IMR-90 (cell line): Measurements from ENCODE around the gene GP5. TPM values are rescaled to one million over a fixed set of nuclear protein-coding genes. Genes with fewer than 3 reads are reported as not detected.

ENCODE experiments used
- ATAC-seq: fragments of 200-7000 bp; cut with Tn5 transposase; 2 replicates; pipeline ENCODE4 v1.9.1; 2020; ENCODE audit warnings: low read depth, mild to moderate bottlenecking, moderate library complexity
- BruUV-seq: library from RNA; stranded (reverse); fragments of 400-500 nt; replicated peaks from 2 replicates; lab custom pipeline; 2021; lab: Mats Ljungman, UMichigan
- CTCF ChIA-PET: fragments of 300-600 bp; formaldehyde crosslinking; extraction: SDS; loops from one replicate; lab custom pipeline; 2021; ENCODE audit warnings: antibody characterized with exemption; lab: Yijun Ruan, JAX
- POLR2A ChIA-PET: fragments of 300-600 bp; sonication (Branson Sonifier 250); formaldehyde crosslinking; loops from one replicate; lab custom pipeline; 2022; ENCODE audit warnings: antibody characterized with exemption; ENCODE audit not compliant: unreplicated experiment; lab: Charles Lee
- DNase-seq: peaks from one replicate; pipeline ENCODE4 v3.0.0; 2013
- H2AFZ ChIP-seq: replicated peaks from 2 replicates; pipeline ENCODE3; 2013; ENCODE audit warnings: low read length, mild to moderate bottlenecking; ENCODE audit not compliant: poor library complexity
- H2AK5ac ChIP-seq: 2 replicates; pipeline ENCODE4 v1.6.1; 2013; ENCODE audit warnings: low read depth, low read length, inconsistent platforms
- H2AK9ac ChIP-seq: replicated peaks from 2 replicates; pipeline ENCODE3; 2013; ENCODE audit warnings: mild to moderate bottlenecking, low read depth, low read length, moderate library complexity; ENCODE audit not compliant: poor library complexity
- H2BK120ac ChIP-seq: 2 replicates; pipeline ENCODE4 v1.6.1; 2013; ENCODE audit warnings: low read depth, low read length, inconsistent platforms
- H2BK15ac ChIP-seq: 3 replicates; pipeline ENCODE4 v1.6.1; 2013; ENCODE audit warnings: low read depth, low read length, inconsistent platforms
- H2BK20ac ChIP-seq: 2 replicates; pipeline ENCODE4 v1.6.1; 2013; ENCODE audit warnings: low read depth, mild to moderate bottlenecking, inconsistent platforms, low read length, moderate library complexity
- H2BK5ac ChIP-seq: 2 replicates; pipeline ENCODE4 v1.6.1; 2013; ENCODE audit warnings: mild to moderate bottlenecking, low read depth, low read length, inconsistent platforms; ENCODE audit not compliant: poor library complexity, severe bottlenecking
- H3K14ac ChIP-seq: replicated peaks from 2 replicates; pipeline ENCODE4 v1.6.1; 2013; ENCODE audit warnings: low read depth, low read length, inconsistent platforms
- H3K18ac ChIP-seq: 2 replicates; pipeline ENCODE4 v1.6.1; 2013; ENCODE audit warnings: low read depth, low read length, control low read depth
- H3K23ac ChIP-seq: 2 replicates; pipeline ENCODE4 v1.6.1; 2013; ENCODE audit warnings: low read depth, low read length, inconsistent platforms
- H3K27ac ChIP-seq: 2 replicates; pipeline ENCODE4 v1.5.1; 2013; ENCODE audit warnings: mild to moderate bottlenecking, control low read depth, low read length; ENCODE audit not compliant: insufficient read depth
- H3K27me3 ChIP-seq: 2 replicates; pipeline ENCODE4 v1.6.1; 2013; ENCODE audit warnings: low read length; ENCODE audit not compliant: control insufficient read depth, insufficient read depth
- H3K36me3 ChIP-seq: 2 replicates; pipeline ENCODE4 v1.6.1; 2013; ENCODE audit warnings: low read length, mixed read lengths; ENCODE audit not compliant: control insufficient read depth, insufficient read depth
- H3K4ac ChIP-seq: 2 replicates; pipeline ENCODE4 v1.6.1; 2013; ENCODE audit warnings: low read depth, low read length, inconsistent platforms
- H3K4me1 ChIP-seq: 2 replicates; pipeline ENCODE4 v1.6.1; 2013; ENCODE audit warnings: low read length, mixed read lengths; ENCODE audit not compliant: control insufficient read depth, insufficient read depth
- H3K4me2 ChIP-seq: 2 replicates; pipeline ENCODE4 v1.6.1; 2013; ENCODE audit warnings: low read depth, mild to moderate bottlenecking, control low read depth, low read length, moderate library complexity
- H3K4me3 ChIP-seq: 2 replicates; pipeline ENCODE4 v1.5.1; 2013; ENCODE audit warnings: low read depth, mild to moderate bottlenecking, control low read depth, low read length, moderate library complexity; ENCODE audit not compliant: insufficient read depth
- H3K56ac ChIP-seq: 2 replicates; pipeline ENCODE4 v1.6.1; 2013; ENCODE audit warnings: low read length, inconsistent platforms; ENCODE audit not compliant: insufficient read depth; ENCODE audit errors: extremely low read depth
- H3K79me1 ChIP-seq, 2 experiments: 2 replicates each; pipeline ENCODE4 v1.6.1; 2013; ENCODE audit warnings: low read length in 2 of 2, inconsistent platforms in 1 of 2, low read depth in 1 of 2
- H3K9ac ChIP-seq: 2 replicates; pipeline ENCODE4 v1.6.1; 2013; ENCODE audit warnings: low read depth, low read length, control low read depth
- H3K9me1 ChIP-seq: 2 replicates; pipeline ENCODE4 v1.6.1; 2013; ENCODE audit warnings: low read length, inconsistent platforms; ENCODE audit not compliant: insufficient read depth
- H3K9me3 ChIP-seq: 2 replicates; pipeline ENCODE4 v1.6.1; 2013; ENCODE audit warnings: low read length; ENCODE audit not compliant: control insufficient read depth, insufficient read depth
- H4K20me1 ChIP-seq: 2 replicates; pipeline ENCODE4 v1.6.1; 2013; ENCODE audit warnings: low read length, inconsistent platforms; ENCODE audit not compliant: insufficient read depth
- H4K5ac ChIP-seq: 2 replicates; pipeline ENCODE4 v1.6.1; 2013; ENCODE audit warnings: mild to moderate bottlenecking, low read depth, low read length, control low read depth
- H4K8ac ChIP-seq, 2 experiments: 2 replicates each; pipeline ENCODE4 v1.6.1; 2013; ENCODE audit warnings: low read depth in 2 of 2, low read length in 2 of 2, control low read depth in 1 of 2, inconsistent platforms in 1 of 2
- H4K91ac ChIP-seq: 2 replicates; pipeline ENCODE4 v1.6.1; 2013; ENCODE audit warnings: low read depth, low read length, inconsistent platforms; ENCODE audit not compliant: insufficient read depth
- BHLHE40 ChIP-seq: fragments of 150-350 bp; IDR thresholded peaks from 2 replicates; pipeline ENCODE4 v1.6.1; 2016; ENCODE audit warnings: mild to moderate bottlenecking, low read depth, low read length
- CEBPB ChIP-seq: IDR thresholded peaks from 2 replicates; pipeline ENCODE4 v1.6.1; 2012; ENCODE audit warnings: low read depth, low read length, improper control_type of control experiment
- CHD1 ChIP-seq: IDR thresholded peaks from 2 replicates; pipeline ENCODE4 v1.6.1; 2012; ENCODE audit warnings: low read depth, low read length, improper control_type of control experiment
- CTCF ChIP-seq: conservative IDR thresholded peaks from 2 replicates; pipeline ENCODE4 v1.5.1; 2012; ENCODE audit warnings: mild to moderate bottlenecking, low read depth, low read length, improper control_type of control experiment
- FOS ChIP-seq: fragments of 150-350 bp; IDR thresholded peaks from 2 replicates; pipeline ENCODE4 v1.6.1; 2016; ENCODE audit warnings: low read depth, low read length
- MAFK ChIP-seq: IDR thresholded peaks from 2 replicates; pipeline ENCODE4 v1.6.1; 2012; ENCODE audit warnings: low read depth, low read length, improper control_type of control experiment
- MAZ ChIP-seq: IDR thresholded peaks from 2 replicates; pipeline ENCODE4 v1.6.1; 2012; ENCODE audit warnings: low read depth, mild to moderate bottlenecking, low read length, improper control_type of control experiment, moderate library complexity, borderline replicate concordance
- MXI1 ChIP-seq: IDR thresholded peaks from 2 replicates; pipeline ENCODE4 v1.6.1; 2012; ENCODE audit warnings: low read depth, mild to moderate bottlenecking, low read length, moderate library complexity, borderline replicate concordance
- NFE2L2 ChIP-seq: fragments of 150-350 bp; IDR thresholded peaks from 2 replicates; pipeline ENCODE4 v1.6.1; 2016; ENCODE audit warnings: low read depth, mild to moderate bottlenecking, low read length
- POLR2A ChIP-seq: IDR thresholded peaks from 2 replicates; pipeline ENCODE4 v1.6.1; 2012; ENCODE audit warnings: mild to moderate bottlenecking, low read depth, low read length
- RAD21 ChIP-seq: IDR thresholded peaks from 2 replicates; pipeline ENCODE4 v1.6.1; 2012; ENCODE audit warnings: low read length, improper control_type of control experiment
- RCOR1 ChIP-seq: IDR thresholded peaks from 2 replicates; pipeline ENCODE4 v1.6.1; 2012; ENCODE audit warnings: mild to moderate bottlenecking, low read length, improper control_type of control experiment; ENCODE audit not compliant: insufficient replicate concordance
- RFX5 ChIP-seq: IDR thresholded peaks from 2 replicates; pipeline ENCODE4 v1.8.0; 2012; ENCODE audit warnings: low read depth, mild to moderate bottlenecking, low read length, moderate library complexity
- SMC3 ChIP-seq: fragments of 150-350 bp; IDR thresholded peaks from 2 replicates; pipeline ENCODE4 v1.6.1; 2016; ENCODE audit warnings: low read depth, mild to moderate bottlenecking, antibody characterized with exemption, low read length, moderate library complexity
- WGBS, 2 experiments: methylation state at CpG; one replicate each; pipeline versions ENCODE4 v1.1.5 to v1.1.7; 2013; ENCODE audit warnings: missing lambda C conversion rate in 2 of 2; ENCODE audit not compliant: insufficient read length in 1 of 2; ENCODE audit errors: extremely low coverage in 2 of 2; 5-methylcytosine and 5-hydroxymethylcytosine counted together
- dilution Hi-C: fragments of 300-500 bp; cut with HindIII; formaldehyde crosslinking; loops from one replicate; pipeline ENCODE4 v1.14.3; 2018; ENCODE audit warnings: low sequenced_read_pairs; ENCODE audit not compliant: unreplicated experiment
- in situ Hi-C: fragments of 300-500 bp; cut with MboI; formaldehyde crosslinking; loops from 3 replicates; pipeline ENCODE4 v1.14.3; 2019; ENCODE audit warnings: low sequenced_read_pairs, inconsistent platforms, mixed read lengths
- intact Hi-C: fragments of 100-400 bp; cut with micrococcal nuclease; formaldehyde crosslinking; loops from 2 replicates; pipeline ENCODE4 v1.10.0; 2022
- polyA plus RNA-seq, 3 experiments: library from polyadenylated mRNA; depleted of rRNA; stranded (reverse); fragments of >200 nt; gene quantifications; 2 replicates each; pipeline ENCODE4 v1.2.3, GENCODE V29; 2012; ENCODE audit warnings: low replicate concordance in 1 of 3
- total RNA-seq: library from RNA; depleted of rRNA; stranded (reverse); fragments of >200 nt; gene quantifications from 2 replicates; pipeline ENCODE4 v1.2.3, GENCODE V29; 2012
- TF ChIP-seq, protein P1 (sequence below): fragments of 150-350 bp; IDR thresholded peaks from 2 replicates; pipeline ENCODE4 v1.6.1; 2017; ENCODE audit warnings: mild to moderate bottlenecking, antibody characterized with exemption, low read length, low read depth
- TF ChIP-seq, protein P2 (sequence below): fragments of 150-350 bp; IDR thresholded peaks from 2 replicates; pipeline ENCODE4 v1.6.1; 2016; ENCODE audit warnings: low read depth, mild to moderate bottlenecking, low read length, moderate library complexity, borderline replicate concordance

The GP5 gene
- total and polyA plus RNA-seq, 2 of the 4 experiments (the other 2 are of a cell fraction): under 0.01 to 0.12 TPM

DNA sequence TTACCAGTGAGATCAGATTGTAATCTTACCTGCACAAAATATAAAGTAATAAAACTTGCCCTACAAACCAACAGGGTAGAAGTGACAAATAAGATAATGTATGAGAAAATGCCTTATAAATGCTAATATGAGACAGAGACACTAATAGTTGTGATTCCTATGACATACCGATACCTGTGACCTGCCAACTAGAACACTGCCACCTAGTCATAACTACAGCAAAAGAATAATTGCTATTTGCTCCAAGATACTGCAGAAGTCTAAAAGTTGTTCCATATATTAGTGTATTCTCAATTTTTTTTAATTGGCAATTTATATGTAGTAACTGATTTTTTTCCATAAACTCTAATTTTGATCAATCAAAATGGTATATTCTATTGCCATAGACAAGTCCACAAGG is 25.3 kb upstream of the GP5 start:
- BruUV-seq: no TSS peak
- Histone ChIP-seq H3K56ac (no peak overlapping the region), H2BK120ac (no peak overlapping the region), H2BK5ac (no peak overlapping the region), H4K20me1 (peaks cover 46% of the 10 kb centered on the region), H4K8ac (no peak overlapping the region), H2AK9ac (no peak overlapping the region), H3K79me1 (peaks cover 12 to 46% of the 10 kb centered on the region in 2 experiments), H3K9me3 (no peaks in the 10 kb centered on the region), H4K91ac (no peak overlapping the region), H2BK15ac (no peak overlapping the region), H2BK20ac (no peak overlapping the region), H3K9ac (no peak overlapping the region), H2AFZ (no peak overlapping the region), H3K23ac (no peak overlapping the region), H3K27me3 (no peaks in the 10 kb centered on the region), H3K14ac (no peak overlapping the region), H3K4ac (no peak overlapping the region), H3K4me2 (no peak overlapping the region), H3K36me3 (peaks cover 31% of the 10 kb centered on the region), H3K27ac (no peak overlapping the region), H3K4me3 (no peak overlapping the region), H3K4me1 (peaks cover 8% of the 10 kb centered on the region), H2AK5ac (no peak overlapping the region), H3K9me1 (peaks cover 6% of the 10 kb centered on the region), H4K5ac (no peak overlapping the region), H3K18ac (no peak overlapping the region)
- ChIA-PET CTCF (no interaction called here), POLR2A (no interaction called here)
- TF ChIP-seq MAZ: no peak
- TF ChIP-seq CTCF: no peak
- no peak for TF ChIP-seq CEBPB
- no peak for TF ChIP-seq RAD21
- TF ChIP-seq MXI1: no peak
- TF ChIP-seq RCOR1: no peak
- TF ChIP-seq CHD1: no peak
- no peak for TF ChIP-seq MAFK
- no peak for TF ChIP-seq SMC3
- TF ChIP-seq, protein P1, sequence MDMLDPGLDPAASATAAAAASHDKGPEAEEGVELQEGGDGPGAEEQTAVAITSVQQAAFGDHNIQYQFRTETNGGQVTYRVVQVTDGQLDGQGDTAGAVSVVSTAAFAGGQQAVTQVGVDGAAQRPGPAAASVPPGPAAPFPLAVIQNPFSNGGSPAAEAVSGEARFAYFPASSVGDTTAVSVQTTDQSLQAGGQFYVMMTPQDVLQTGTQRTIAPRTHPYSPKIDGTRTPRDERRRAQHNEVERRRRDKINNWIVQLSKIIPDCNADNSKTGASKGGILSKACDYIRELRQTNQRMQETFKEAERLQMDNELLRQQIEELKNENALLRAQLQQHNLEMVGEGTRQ: no peak
- no peak for TF ChIP-seq POLR2A
- no peak for TF ChIP-seq RFX5
- TF ChIP-seq BHLHE40: no peak
- no peak for TF ChIP-seq FOS
- TF ChIP-seq, protein P2, sequence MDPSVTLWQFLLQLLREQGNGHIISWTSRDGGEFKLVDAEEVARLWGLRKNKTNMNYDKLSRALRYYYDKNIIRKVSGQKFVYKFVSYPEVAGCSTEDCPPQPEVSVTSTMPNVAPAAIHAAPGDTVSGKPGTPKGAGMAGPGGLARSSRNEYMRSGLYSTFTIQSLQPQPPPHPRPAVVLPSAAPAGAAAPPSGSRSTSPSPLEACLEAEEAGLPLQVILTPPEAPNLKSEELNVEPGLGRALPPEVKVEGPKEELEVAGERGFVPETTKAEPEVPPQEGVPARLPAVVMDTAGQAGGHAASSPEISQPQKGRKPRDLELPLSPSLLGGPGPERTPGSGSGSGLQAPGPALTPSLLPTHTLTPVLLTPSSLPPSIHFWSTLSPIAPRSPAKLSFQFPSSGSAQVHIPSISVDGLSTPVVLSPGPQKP: no peak
- no peak for TF ChIP-seq NFE2L2
- intact Hi-C loops: no loop called here
- no peak for ATAC-seq
- no peak for DNase-seq
- in situ Hi-C loops: no loop called here
- dilution Hi-C loops: no loop called here
- WGBS, 2 experiments: no CpG with 5 or more reads among the region's 1 CpG
